ENCODE results near the gene MAPK8. TPM values are rescaled to one million over a fixed set of nuclear protein-coding genes. Genes with fewer than 3 reads are reported as not detected.

Gene MAPK8
- total RNA-seq, 4 donors from 2014 or later, result 29.7 to 126 (median 67.8) TPM

DNA sequence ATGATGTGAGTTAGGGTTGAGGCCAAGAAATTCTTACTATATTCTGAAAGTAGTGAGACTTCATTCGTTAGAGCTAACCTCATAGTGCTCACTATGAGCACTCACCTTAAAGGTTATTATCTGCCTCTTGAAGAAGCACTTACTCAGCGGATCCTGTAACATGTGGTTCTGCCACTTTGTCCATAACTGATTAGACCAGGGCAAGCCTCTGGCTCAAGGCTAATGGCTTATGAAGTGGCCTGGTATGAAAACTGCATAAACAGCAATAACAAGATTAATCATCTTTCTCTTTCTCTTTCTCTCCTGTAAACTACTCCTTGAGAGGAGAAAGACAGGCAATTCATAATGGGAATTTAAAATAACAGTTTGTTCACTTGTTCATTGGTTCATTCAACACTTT lies 82.8 kb downstream of the MAPK8 start:
- Histone ChIP-seq H3K36me3 (no peaks in the 10 kb centered on the region), H3K27me3 (no peaks in the 10 kb centered on the region), H3K9me3 (no peaks in the 10 kb centered on the region), H3K4me1 (peaks cover 11 to 25% (median 15%) of the 10 kb centered on the region in 4 donors), H3K4me3 (no peak overlapping the region), H3K27ac (no peak overlapping the region)
- DNase-seq, result no peak
- TF ChIP-seq CTCF (IDR thresholded peaks at IDR 0.05) (no peak), POLR2AphosphoS5 (IDR thresholded peaks at IDR 0.05) (no peak), POLR2A (IDR thresholded peaks at IDR 0.05) (no peak), EP300 (IDR thresholded peaks at IDR 0.05; ENCODE audit: low read depth) (no peak)
- intact Hi-C loops (cut with DNase I; ENCODE audit: low total_unique reads) (no loop called here), in situ Hi-C loops (cut with MboI; ENCODE audit: low pct_ligation_motif_present in 1 of 4, low pct_unique_long_range_greater_than_20kb in 1 of 4, low sequenced_read_pairs in 3 of 4) (no loop called here)
- 80 to 87% methylated on average over 1 to 2 of the region's 2 CpGs for WGBS, 2 donors (ENCODE audit: low coverage in 1 of 2)

DNA sequence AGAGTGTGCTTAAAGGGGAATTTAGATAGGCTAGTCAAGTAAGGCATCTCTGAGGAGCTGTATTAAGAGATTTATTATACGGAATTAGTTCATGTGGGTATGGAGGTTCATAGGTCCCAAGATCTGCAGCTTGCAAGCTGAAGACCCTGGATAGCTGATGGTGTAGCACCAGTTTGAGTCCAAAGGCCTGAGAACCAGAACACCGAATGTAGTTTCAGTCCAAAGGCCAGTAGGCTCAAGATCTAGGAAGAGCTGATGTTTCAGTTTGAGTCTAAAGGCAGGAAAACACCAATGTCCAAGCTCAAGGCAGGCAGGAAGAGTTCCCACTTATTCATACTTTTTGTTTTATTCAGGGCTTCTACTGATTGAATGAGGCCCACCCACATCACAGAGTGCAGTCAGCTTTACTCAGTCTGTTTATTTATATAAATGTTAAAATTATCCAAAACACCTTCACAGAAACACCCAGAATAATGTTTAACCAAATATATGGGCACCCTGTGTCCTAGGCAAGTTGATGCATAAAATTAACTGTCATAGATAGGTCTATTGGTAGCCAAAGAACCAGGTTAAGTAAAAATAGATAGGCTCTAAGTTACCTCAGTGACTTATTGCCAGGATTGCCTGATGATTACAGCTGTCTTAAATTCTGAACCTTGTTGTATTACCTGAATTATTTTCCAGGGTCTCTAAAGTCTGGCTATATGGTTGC lies 83.5 kb downstream of the MAPK8 start:
- no peak overlapping the region for H3K4me3 ChIP-seq
- no peaks in the 10 kb centered on the region for H3K36me3 ChIP-seq
- no peak for DNase-seq
- intact Hi-C loops (cut with DNase I; ENCODE audit: low total_unique reads), result no loop called here
- peaks cover 11 to 25% (median 15%) of the 10 kb centered on the region in 4 donors for H3K4me1 ChIP-seq
- 93 to 100% methylated on average over 1 to 2 of the region's 2 CpGs for WGBS, 2 donors (ENCODE audit: low coverage in 1 of 2)
- H3K27me3 ChIP-seq, result no peaks in the 10 kb centered on the region
- no peaks in the 10 kb centered on the region for H3K9me3 ChIP-seq
- no peak for TF ChIP-seq POLR2AphosphoS5 (IDR thresholded peaks at IDR 0.05)
- TF ChIP-seq EP300 (IDR thresholded peaks at IDR 0.05; ENCODE audit: low read depth), result no peak
- TF ChIP-seq CTCF (IDR thresholded peaks at IDR 0.05), result no peak
- no peak overlapping the region for H3K27ac ChIP-seq
- in situ Hi-C loops (cut with MboI; ENCODE audit: low pct_ligation_motif_present in 1 of 4, low pct_unique_long_range_greater_than_20kb in 1 of 4, low sequenced_read_pairs in 3 of 4), result no loop called here

DNA sequence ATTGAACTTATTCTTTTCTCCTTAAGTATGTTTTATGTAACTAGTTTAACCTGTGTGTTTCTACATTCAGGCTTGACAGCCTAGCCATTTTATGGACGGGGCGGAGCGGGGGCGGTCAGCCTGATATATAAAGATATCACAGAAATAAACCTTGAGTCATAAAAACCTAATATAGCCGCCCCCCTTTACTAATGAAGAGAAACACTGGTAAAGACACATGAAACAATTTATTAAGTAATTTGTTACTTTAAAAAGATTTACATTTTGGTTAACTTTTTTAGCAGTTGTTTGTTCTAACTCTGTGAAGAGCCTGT lies 84.0 kb downstream of the MAPK8 start:
- in situ Hi-C loops (cut with MboI; ENCODE audit: low pct_ligation_motif_present in 1 of 4, low pct_unique_long_range_greater_than_20kb in 1 of 4, low sequenced_read_pairs in 3 of 4), result no loop called here

More for the DNA sequence above, 84.0 kb downstream of the MAPK8 start:
- intact Hi-C loops (cut with DNase I; ENCODE audit: low total_unique reads), result no loop called here
- TF ChIP-seq CTCF (IDR thresholded peaks at IDR 0.05) (no peak), POLR2AphosphoS5 (IDR thresholded peaks at IDR 0.05) (no peak), POLR2A (IDR thresholded peaks at IDR 0.05) (no peak), EP300 (IDR thresholded peaks at IDR 0.05; ENCODE audit: low read depth) (no peak)
- Histone ChIP-seq H3K4me1 (peaks cover 11 to 25% (median 15%) of the 10 kb centered on the region in 4 donors), H3K4me3 (no peak overlapping the region), H3K27ac (no peak overlapping the region), H3K36me3 (no peaks in the 10 kb centered on the region), H3K9me3 (no peaks in the 10 kb centered on the region), H3K27me3 (no peaks in the 10 kb centered on the region)
- no peak for DNase-seq
- WGBS, 2 donors (ENCODE audit: low coverage in 1 of 2), result 39 to 64% methylated on average over 5 of the region's 5 CpGs

Data from transverse colon (tissue), 4 donors.